Measurements from ENCODE around the gene TGIF2. TPM values are rescaled to one million over a fixed set of nuclear protein-coding genes. Genes with fewer than 3 reads are reported as not detected.

Gene TGIF2
- total RNA-seq, 2 donors from 2014 or later = 33.4 to 39.0 TPM

DNA sequence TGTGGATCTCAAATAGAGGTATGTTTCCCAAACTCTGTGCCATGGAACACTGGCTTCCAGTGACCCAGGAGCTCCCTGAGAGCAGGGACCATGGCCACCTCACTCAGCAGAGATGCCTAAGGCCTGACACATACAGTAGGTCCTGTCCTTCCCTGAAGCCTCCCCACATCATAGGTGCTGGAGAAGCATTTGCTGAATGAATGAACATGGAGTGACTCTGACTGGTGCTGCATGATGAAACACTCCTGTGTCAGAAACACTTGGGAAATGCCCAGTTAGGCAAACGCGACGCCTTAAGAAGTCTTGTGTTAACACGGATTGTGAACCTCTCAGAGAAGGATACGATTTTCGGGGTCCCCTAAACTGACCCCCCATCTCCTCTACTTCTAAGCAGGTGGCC is 58.2 kb downstream of the TGIF2 start:
- Histone ChIP-seq H3K9me3 (ENCODE audit: control insufficient read depth, low read length) (no peaks in the 10 kb centered on the region), H3K4me1 (ENCODE audit: control insufficient read depth, insufficient read depth, low read length) (no peaks in the 10 kb centered on the region), H3K36me3 (ENCODE audit: control insufficient read depth, insufficient read depth, low read length) (no peaks in the 10 kb centered on the region), H3K9ac (ENCODE audit: extremely low read depth, low read length, poor library complexity, severe bottlenecking) (no peak overlapping the region), H3K4me3 (ENCODE audit: low read length) (no peak overlapping the region), H3K27me3 (ENCODE audit: control insufficient read depth, insufficient read depth, low read length, poor library complexity, severe bottlenecking) (no peaks in the 10 kb centered on the region), H3K27ac (ENCODE audit: low read depth, low read length) (no peak overlapping the region)
- peaks cover 4% of the 10 kb centered on the region for H3K4me1 Mint-ChIP-seq
- 83 to 100% methylated on average over 2 to 6 of the region's 6 CpGs for WGBS, 2 experiments (ENCODE audit: insufficient coverage in 1 of 2, insufficient read length in 1 of 2)
- no peaks in the 10 kb centered on the region for H3K27me3 Mint-ChIP-seq (ENCODE audit: insufficient read depth)
- no peaks in the 10 kb centered on the region for H3K36me3 Mint-ChIP-seq (ENCODE audit: low read depth)
- H3K27ac Mint-ChIP-seq = peak overlapping the region; percentile 65
- no peaks in the 10 kb centered on the region for H3K9me3 Mint-ChIP-seq
- TF ChIP-seq, protein P1, sequence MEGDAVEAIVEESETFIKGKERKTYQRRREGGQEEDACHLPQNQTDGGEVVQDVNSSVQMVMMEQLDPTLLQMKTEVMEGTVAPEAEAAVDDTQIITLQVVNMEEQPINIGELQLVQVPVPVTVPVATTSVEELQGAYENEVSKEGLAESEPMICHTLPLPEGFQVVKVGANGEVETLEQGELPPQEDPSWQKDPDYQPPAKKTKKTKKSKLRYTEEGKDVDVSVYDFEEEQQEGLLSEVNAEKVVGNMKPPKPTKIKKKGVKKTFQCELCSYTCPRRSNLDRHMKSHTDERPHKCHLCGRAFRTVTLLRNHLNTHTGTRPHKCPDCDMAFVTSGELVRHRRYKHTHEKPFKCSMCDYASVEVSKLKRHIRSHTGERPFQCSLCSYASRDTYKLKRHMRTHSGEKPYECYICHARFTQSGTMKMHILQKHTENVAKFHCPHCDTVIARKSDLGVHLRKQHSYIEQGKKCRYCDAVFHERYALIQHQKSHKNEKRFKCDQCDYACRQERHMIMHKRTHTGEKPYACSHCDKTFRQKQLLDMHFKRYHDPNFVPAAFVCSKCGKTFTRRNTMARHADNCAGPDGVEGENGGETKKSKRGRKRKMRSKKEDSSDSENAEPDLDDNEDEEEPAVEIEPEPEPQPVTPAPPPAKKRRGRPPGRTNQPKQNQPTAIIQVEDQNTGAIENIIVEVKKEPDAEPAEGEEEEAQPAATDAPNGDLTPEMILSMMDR (conservative IDR thresholded peaks at IDR 0.05) = no peak
- DNase-seq = no peak
- no peak overlapping the region for H3K4me3 Mint-ChIP-seq

DNA sequence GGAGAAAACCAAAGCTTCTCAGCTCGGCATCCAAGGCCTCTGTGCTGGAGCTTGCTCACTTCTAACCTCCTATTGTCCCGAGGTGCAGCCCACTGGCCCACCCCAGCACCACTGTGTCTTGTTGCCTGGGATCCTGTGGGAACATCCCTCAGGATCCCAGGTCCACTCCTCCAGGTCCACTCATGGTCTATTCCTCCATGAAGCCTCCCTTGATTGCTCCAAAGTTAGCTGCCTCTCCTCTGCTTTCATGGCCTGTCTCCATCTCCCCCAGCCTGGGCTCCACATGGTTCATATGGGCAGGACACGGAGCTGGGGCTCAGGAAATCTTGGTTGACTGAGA is 58.7 kb downstream of the TGIF2 start:
- DNase-seq = no peak
- H3K9me3 ChIP-seq (ENCODE audit: control insufficient read depth, low read length) = no peaks in the 10 kb centered on the region
- no peaks in the 10 kb centered on the region for H3K27me3 ChIP-seq (ENCODE audit: control insufficient read depth, insufficient read depth, low read length, poor library complexity, severe bottlenecking)
- no peaks in the 10 kb centered on the region for H3K9me3 Mint-ChIP-seq
- peaks cover 4% of the 10 kb centered on the region for H3K4me1 Mint-ChIP-seq
- no peak overlapping the region for H3K4me3 ChIP-seq (ENCODE audit: low read length)
- WGBS, 2 experiments (ENCODE audit: insufficient coverage in 1 of 2, insufficient read length in 1 of 2) = 80 to 89% methylated on average over 2 to 3 of the region's 3 CpGs
- H3K36me3 Mint-ChIP-seq (ENCODE audit: low read depth) = no peaks in the 10 kb centered on the region
- H3K27ac ChIP-seq (ENCODE audit: low read depth, low read length) = no peak overlapping the region
- no peak overlapping the region for H3K4me3 Mint-ChIP-seq
- H3K36me3 ChIP-seq (ENCODE audit: control insufficient read depth, insufficient read depth, low read length) = no peaks in the 10 kb centered on the region
- no peaks in the 10 kb centered on the region for H3K27me3 Mint-ChIP-seq (ENCODE audit: insufficient read depth)
- TF ChIP-seq, protein P1 (conservative IDR thresholded peaks at IDR 0.05) = no peak
- no peak overlapping the region for H3K9ac ChIP-seq (ENCODE audit: extremely low read depth, low read length, poor library complexity, severe bottlenecking)
- peak overlapping the region; percentile 65 for H3K27ac Mint-ChIP-seq
- no peaks in the 10 kb centered on the region for H3K4me1 ChIP-seq (ENCODE audit: control insufficient read depth, insufficient read depth, low read length)

DNA sequence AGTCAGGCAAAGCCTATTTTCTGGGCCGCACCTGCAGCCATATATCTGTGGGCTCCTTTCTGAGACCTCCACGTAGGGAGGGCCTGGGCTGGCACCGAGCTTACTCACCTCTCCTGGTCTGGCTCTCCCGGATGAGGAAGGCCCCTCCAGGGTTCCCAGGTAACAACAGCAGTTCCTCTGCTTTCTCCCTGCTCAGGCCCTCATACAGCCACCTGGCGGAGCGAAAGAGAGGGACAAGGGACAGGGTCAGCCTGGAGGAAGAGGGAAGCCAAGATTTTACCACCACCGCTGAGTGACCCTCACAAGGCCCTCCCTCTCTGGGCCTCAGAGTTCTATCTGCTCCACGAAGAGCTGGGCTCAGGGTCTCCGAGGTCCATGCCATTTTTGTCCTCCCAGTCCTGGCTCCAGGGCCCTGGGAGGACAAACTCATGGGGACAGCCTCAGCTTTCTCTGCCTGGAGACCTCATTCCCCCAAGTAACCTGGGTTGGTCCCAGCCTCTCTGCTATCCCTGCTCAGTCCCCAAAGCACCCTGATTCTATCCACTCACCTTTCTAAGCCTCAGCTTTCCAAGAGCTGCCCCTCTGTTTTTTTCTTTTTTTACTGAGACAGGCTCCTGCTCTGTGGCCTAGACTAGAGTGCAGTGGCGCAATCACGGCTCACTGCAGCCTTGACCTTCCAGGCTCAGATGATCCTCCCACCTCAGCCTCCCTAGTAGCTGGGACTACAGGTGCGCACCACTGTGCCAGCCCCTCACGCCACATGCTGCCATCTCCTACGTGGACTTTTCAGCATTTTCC is 59.3 kb downstream of the TGIF2 start:
- TF ChIP-seq, protein P1 (conservative IDR thresholded peaks at IDR 0.05) = peak; percentile 76
- H3K27me3 ChIP-seq (ENCODE audit: control insufficient read depth, insufficient read depth, low read length, poor library complexity, severe bottlenecking) = no peaks in the 10 kb centered on the region
- no peak overlapping the region for H3K9ac ChIP-seq (ENCODE audit: extremely low read depth, low read length, poor library complexity, severe bottlenecking)
- H3K4me3 ChIP-seq (ENCODE audit: low read length) = no peak overlapping the region
- no peak overlapping the region for H3K27ac ChIP-seq (ENCODE audit: low read depth, low read length)
- Mint-ChIP-seq H3K36me3 (ENCODE audit: low read depth) (no peaks in the 10 kb centered on the region), H3K4me3 (no peak overlapping the region), H3K4me1 (peaks cover 4% of the 10 kb centered on the region), H3K27me3 (ENCODE audit: insufficient read depth) (no peaks in the 10 kb centered on the region), H3K9me3 (no peaks in the 10 kb centered on the region), H3K27ac (peak overlapping the region; percentile 65)
- H3K4me1 ChIP-seq (ENCODE audit: control insufficient read depth, insufficient read depth, low read length) = no peaks in the 10 kb centered on the region
- 86 to 96% methylated on average over 9 to 14 of the region's 14 CpGs for WGBS, 2 experiments (ENCODE audit: insufficient coverage in 1 of 2, insufficient read length in 1 of 2)
- H3K9me3 ChIP-seq (ENCODE audit: control insufficient read depth, low read length) = no peaks in the 10 kb centered on the region
- peak; percentile 92 for DNase-seq
- H3K36me3 ChIP-seq (ENCODE audit: control insufficient read depth, insufficient read depth, low read length) = no peaks in the 10 kb centered on the region

Measured in endodermal cell (in vitro differentiated cells).